PFSK-1 (cell line): Measurements from ENCODE around the gene WNT3A.

Experiments used
- FOXP2 ChIP-seq: optimal IDR thresholded peaks from 2 replicates; pipeline ENCODE3; 2011; ENCODE audit warnings: borderline replicate concordance, control low read depth, inconsistent platforms; ENCODE audit not compliant: insufficient read depth; ENCODE audit errors: extremely low read length, extremely low read depth
- POLR2AphosphoS5 ChIP-seq: IDR thresholded peaks from 2 replicates; pipeline ENCODE4 v1.6.1; 2012; ENCODE audit warnings: low read depth, mild to moderate bottlenecking, control low read depth, low read length, moderate library complexity
- SIN3A ChIP-seq: IDR thresholded peaks from 2 replicates; pipeline ENCODE4 v1.6.1; 2012; ENCODE audit warnings: mild to moderate bottlenecking, low read length, moderate library complexity, borderline replicate concordance; ENCODE audit not compliant: insufficient read depth
- TAF1 ChIP-seq: IDR thresholded peaks from 2 replicates; pipeline ENCODE4 v1.6.1; 2012; ENCODE audit warnings: low read length, control low read depth, borderline replicate concordance; ENCODE audit not compliant: insufficient read depth
- TF ChIP-seq, protein P1 (sequence below), 2 experiments: IDR thresholded peaks; 2 replicates each; pipeline versions ENCODE4 v1.6.1 to v1.8.0; 2011 to 2012; ENCODE audit warnings: low read depth in 2 of 2, low read length in 2 of 2, control low read depth in 1 of 2, inconsistent platforms in 1 of 2, mild to moderate bottlenecking in 1 of 2, moderate library complexity in 1 of 2; ENCODE audit not compliant: insufficient read depth in 1 of 2

Gene WNT3A

DNA sequence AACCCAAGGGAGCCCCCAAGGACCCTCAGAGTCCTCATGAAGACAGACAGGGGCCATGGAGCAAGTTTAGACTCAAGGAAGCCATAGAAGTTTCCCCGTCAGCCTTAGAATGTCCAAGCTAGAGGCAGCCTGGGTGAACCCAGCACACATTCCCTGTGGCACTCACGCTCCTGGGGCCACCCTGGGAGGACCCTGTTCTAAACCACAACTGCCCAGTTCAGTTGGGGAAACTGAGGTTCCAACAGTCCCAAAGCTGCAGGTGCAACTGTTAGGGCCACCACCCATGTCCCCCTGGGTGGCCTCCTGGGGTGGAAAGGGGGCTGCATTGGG is 9.3 kb downstream of the WNT3A start:
- TF ChIP-seq TAF1: no peak
- no peak for TF ChIP-seq SIN3A
- TF ChIP-seq, protein P1, sequence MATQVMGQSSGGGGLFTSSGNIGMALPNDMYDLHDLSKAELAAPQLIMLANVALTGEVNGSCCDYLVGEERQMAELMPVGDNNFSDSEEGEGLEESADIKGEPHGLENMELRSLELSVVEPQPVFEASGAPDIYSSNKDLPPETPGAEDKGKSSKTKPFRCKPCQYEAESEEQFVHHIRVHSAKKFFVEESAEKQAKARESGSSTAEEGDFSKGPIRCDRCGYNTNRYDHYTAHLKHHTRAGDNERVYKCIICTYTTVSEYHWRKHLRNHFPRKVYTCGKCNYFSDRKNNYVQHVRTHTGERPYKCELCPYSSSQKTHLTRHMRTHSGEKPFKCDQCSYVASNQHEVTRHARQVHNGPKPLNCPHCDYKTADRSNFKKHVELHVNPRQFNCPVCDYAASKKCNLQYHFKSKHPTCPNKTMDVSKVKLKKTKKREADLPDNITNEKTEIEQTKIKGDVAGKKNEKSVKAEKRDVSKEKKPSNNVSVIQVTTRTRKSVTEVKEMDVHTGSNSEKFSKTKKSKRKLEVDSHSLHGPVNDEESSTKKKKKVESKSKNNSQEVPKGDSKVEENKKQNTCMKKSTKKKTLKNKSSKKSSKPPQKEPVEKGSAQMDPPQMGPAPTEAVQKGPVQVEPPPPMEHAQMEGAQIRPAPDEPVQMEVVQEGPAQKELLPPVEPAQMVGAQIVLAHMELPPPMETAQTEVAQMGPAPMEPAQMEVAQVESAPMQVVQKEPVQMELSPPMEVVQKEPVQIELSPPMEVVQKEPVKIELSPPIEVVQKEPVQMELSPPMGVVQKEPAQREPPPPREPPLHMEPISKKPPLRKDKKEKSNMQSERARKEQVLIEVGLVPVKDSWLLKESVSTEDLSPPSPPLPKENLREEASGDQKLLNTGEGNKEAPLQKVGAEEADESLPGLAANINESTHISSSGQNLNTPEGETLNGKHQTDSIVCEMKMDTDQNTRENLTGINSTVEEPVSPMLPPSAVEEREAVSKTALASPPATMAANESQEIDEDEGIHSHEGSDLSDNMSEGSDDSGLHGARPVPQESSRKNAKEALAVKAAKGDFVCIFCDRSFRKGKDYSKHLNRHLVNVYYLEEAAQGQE (IDR thresholded peaks at IDR 0.05; ENCODE audit: insufficient read depth in 1 of 2, low read depth in 2 of 2, low read length in 2 of 2): no peak
- no peak for TF ChIP-seq FOXP2
- TF ChIP-seq POLR2AphosphoS5: no peak

DNA sequence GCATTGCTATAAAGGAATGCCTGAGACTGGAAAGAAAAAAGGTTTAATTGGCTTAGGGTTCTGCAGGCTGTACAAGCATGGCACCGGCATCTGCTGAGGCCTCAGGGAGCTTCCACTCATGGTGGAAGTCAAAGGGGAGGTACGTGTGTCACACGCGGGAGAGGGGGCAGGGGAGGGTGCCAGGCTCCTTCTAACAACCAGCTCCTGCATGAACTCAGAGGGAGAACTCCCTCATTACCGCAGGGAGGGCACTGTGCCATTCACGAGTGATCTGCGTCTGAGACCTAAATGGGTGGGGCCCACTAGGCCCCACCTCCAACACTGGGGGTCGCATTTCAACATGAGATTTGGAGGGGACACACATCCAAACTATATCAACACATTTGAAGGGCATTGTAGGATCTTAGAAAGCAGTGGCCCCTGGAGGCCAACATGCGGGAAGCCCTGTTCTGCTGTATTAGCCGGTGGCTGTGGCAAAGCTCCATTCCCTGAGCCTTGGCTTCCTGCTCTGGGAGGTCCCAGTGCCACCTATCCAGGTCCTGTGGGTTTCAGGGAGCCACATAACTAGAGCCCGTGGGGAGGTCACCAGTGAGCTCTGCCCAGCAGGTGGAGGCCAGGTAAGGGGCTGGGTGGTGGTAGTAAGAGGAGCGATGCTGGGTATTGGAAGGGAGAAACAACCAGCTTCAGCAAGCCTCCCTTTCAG is 10.0 kb downstream of the WNT3A start:
- TF ChIP-seq TAF1: no peak
- TF ChIP-seq, protein P1 (IDR thresholded peaks at IDR 0.05; ENCODE audit: insufficient read depth in 1 of 2, low read depth in 2 of 2, low read length in 2 of 2): no peak
- no peak for TF ChIP-seq POLR2AphosphoS5
- no peak for TF ChIP-seq FOXP2
- no peak for TF ChIP-seq SIN3A

DNA sequence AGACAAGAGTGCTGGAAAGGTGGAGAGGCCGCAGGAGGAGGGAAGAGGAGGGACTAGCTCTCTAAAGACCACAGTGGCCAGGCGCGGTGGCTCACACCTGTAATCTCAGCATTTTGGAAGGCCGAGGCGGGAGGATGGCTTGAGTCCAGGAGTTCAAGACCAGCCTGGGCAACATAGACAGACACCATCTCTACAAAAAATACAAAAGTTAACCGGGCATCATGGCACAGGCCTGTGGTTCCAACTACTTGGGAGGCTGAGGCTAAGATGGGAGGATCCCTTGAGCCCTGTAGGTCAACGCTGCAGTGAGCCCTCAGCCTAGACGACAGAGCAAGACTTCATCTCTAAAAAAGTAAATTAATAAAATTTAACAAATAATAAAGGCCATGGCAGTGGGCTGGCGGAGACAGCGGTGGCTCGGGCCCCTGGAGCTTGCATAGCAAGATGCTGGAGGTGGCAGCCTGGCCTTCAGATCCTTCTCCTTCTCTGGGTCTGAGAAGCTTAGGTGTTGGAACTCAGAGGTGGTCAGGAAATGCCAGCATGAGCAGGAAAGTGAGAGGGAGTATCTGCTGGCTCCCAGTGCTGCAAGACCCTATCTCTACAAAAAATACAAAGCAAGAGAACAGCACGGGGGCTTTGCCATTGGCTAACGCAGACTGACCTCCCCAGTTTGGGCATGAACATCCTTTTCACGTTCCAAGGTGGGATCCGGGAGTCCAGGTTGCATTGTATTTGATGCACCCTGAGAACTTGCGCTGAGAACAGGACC is 10.7 kb downstream of the WNT3A start:
- TF ChIP-seq POLR2AphosphoS5: no peak
- TF ChIP-seq FOXP2: no peak
- no peak for TF ChIP-seq TAF1
- TF ChIP-seq, protein P1 (IDR thresholded peaks at IDR 0.05; ENCODE audit: insufficient read depth in 1 of 2, low read depth in 2 of 2, low read length in 2 of 2): no peak
- TF ChIP-seq SIN3A: no peak

DNA sequence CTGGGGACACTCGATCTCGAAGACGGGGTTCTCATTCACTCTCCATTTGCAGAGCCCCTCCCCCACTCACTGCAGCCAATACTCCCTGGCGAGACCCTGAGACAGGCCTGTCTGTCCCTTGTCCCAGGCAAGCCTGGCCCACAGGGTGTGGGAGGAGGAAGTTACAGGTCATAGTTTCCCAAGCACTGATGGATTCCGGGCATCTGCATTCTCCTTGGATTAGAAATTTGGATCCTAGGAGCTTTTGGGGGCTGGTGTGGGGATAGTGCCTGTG is 11.3 kb downstream of the WNT3A start:
- no peak for TF ChIP-seq FOXP2

DNA sequence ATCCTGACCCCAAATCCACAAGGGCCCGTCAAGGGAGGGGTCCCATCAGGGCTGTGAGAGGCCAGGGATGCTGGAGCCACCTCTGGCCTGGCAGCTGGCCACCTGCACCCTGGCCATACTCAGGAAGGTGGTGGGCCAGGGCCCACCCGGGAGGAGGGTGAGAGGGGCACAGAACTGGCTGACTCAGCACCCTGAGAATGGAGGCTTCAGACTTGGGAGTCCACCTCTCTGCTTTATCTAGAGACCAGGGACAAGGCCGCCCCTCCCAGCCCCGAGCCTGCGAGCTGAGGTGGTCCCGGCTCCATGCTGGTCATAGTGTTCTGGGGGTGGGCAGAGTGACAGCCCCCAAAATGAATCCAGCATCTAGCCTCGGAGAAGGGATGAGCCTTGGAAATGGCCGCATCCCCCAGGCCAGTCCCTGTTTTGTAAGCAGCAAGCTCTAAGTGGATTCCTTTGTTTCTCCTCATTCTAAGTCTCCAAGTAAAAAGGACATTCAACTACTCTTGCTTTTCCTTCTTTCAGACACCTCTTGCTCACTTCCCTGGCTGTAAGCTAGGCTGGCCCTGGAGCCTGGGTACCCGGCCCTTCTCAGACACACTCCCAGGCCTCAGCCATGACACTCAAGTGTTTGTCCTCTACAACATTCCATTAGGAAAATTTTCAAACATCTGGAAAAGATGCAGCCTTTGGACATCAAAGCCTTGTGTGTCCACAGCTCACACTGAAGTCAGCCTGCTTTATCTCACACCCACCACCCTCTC is 12.3 kb downstream of the WNT3A start:
- TF ChIP-seq FOXP2 (no peak), TAF1 (no peak)

DNA sequence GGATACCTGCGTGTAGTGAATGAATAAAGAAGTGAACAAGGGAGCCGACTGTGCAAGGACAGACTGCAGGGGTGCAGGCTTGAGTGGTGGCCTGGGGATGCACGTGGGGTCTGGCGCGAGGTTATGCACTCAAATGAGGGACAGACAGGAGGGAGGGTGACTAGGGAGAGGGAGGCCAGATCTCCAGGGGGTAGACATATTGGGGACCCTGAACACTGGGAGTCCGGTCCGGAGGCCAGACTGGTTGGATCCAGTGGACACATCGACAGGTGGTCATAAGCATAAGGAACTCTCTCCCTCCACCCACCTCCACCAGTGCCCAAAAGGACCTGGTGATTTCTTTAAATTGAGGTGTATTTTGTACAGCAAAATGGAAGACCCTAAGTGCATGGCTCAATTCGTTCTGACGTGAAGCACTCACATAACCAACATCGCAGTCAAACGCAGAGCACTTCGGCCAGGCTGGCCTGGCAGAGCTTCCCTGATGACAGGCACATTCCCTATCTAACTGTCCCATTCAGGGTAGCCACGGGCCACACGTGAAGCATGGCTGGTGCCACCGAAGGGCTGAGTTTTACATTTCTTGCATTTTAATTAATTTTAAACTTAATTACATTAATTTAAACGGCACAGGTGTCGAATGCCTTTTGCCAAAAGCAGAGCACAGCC is 14.0 kb downstream of the WNT3A start:
- no peak for TF ChIP-seq TAF1
- TF ChIP-seq SIN3A: no peak
- TF ChIP-seq, protein P1 (IDR thresholded peaks at IDR 0.05; ENCODE audit: insufficient read depth in 1 of 2, low read depth in 2 of 2, low read length in 2 of 2): no peak
- TF ChIP-seq POLR2AphosphoS5: no peak
- no peak for TF ChIP-seq FOXP2
